Esophagus squamous epithelium (tissue), 5 donors: ENCODE measurements around the gene PRKAR1B. TPM values are rescaled to one million over a fixed set of nuclear protein-coding genes. Genes with fewer than 3 reads are reported as not detected.

Source experiments
- DNase-seq: peaks from one replicate; lab custom pipeline; 2025; lab: John Stamatoyannopoulos, UW
- H3K27ac ChIP-seq, 4 donors: fragments of 200-600 bp; sonication (generic); one replicate each; pipeline ENCODE4 v1.5.1; 2016 to 2019; ENCODE audit warnings: mild to moderate bottlenecking in 1 of 4
- H3K27me3 ChIP-seq, 4 donors: fragments of 200-600 bp; sonication (generic); 1 replicate in 3 of 4; 2 replicates in 1 of 4; pipeline versions ENCODE4 v1.5.1 to v1.6.0; 2017 to 2021; ENCODE audit warnings: antibody characterized with exemption in 1 of 4
- H3K36me3 ChIP-seq, 3 donors: fragments of 200-600 bp; sonication (generic); one replicate each; pipeline ENCODE4 v1.5.1; 2016 to 2019
- H3K4me1 ChIP-seq, 3 donors: fragments of 200-600 bp; sonication (generic); one replicate each; pipeline ENCODE4 v1.5.1; 2017 to 2019
- H3K4me3 ChIP-seq, 4 donors: fragments of 200-600 bp; sonication (generic); 1 replicate in 3 of 4; 2 replicates in 1 of 4; pipeline ENCODE4 v1.5.1; 2016 to 2019; ENCODE audit warnings: mild to moderate bottlenecking in 2 of 4, moderate library complexity in 1 of 4
- H3K9me3 ChIP-seq, 3 donors: fragments of 200-600 bp; sonication (generic); one replicate each; pipeline ENCODE4 v1.5.1; 2016 to 2019
- CTCF ChIP-seq, 6 experiments: fragments of 450-650 bp in 4 of 6; fragments of 200-600 bp in 2 of 6; sonication (generic) in 2 of 6; IDR thresholded peaks; one replicate each; pipeline ENCODE4 v1.5.1; 2016 to 2019; ENCODE audit warnings: antibody characterized with exemption in 6 of 6, mild to moderate bottlenecking in 4 of 6, moderate library complexity in 4 of 6
- POLR2A ChIP-seq, 4 donors: fragments of 450-650 bp; IDR thresholded peaks; one replicate each; pipeline ENCODE4 v1.6.1; 2017; ENCODE audit warnings: antibody characterized with exemption in 4 of 4, mild to moderate bottlenecking in 4 of 4, moderate library complexity in 3 of 4
- WGBS, 2 donors: methylation state at CpG; one replicate each; pipeline ENCODE4 v1.1.5; 2018; 5-methylcytosine and 5-hydroxymethylcytosine counted together
- intact Hi-C: fragments of 100-400 bp; cut with DNase I; formaldehyde crosslinking; loops from one replicate; pipeline ENCODE4 v1.15.0; 2022
- total RNA-seq, 4 donors: library from RNA; depleted of rRNA; stranded (reverse); fragments of >200 nt; gene quantifications; one replicate each; pipeline ENCODE4 v1.1.0, GENCODE V29; 2016
- donor health status: DM: yes; HTN: yes; CAD: no.

The PRKAR1B gene
- total RNA-seq, 4 donors from 2014 or later, result 10.2 to 13.1 (median 12.5) TPM

GRCh38 chr7:760006-760405, 32.9 kb upstream of the PRKAR1B start:
- Histone ChIP-seq H3K36me3 (peaks cover 23 to 100% (median 38%) of the 10 kb centered on the region in 3 donors), H3K27ac (no peak overlapping the region), H3K27me3 (no peaks in the 10 kb centered on the region), H3K4me1 (no peaks in the 10 kb centered on the region), H3K4me3 (no peak overlapping the region), H3K9me3 (no peaks in the 10 kb centered on the region)
- intact Hi-C loops, result no loop called here
- TF ChIP-seq POLR2A (IDR thresholded peaks at IDR 0.05) (no peak), CTCF (IDR thresholded peaks at IDR 0.05) (no peak)
- WGBS, 2 donors, result 84 to 91% methylated on average over 13 to 16 of the region's 16 CpGs
- no peak for DNase-seq

- 81 to 89% methylated on average over 5 to 8 of the region's 8 CpGs for WGBS, 2 donors
- intact Hi-C loops, result no loop called here
Observed at GRCh38 chr7:759569-759968, 32.5 kb upstream of the PRKAR1B start.

GRCh38 chr7:757741-758163, 30.7 kb upstream of the PRKAR1B start:
- 66 to 82% methylated on average over 8 to 11 of the region's 19 CpGs for WGBS, 2 donors
- H3K4me3 ChIP-seq, result no peak overlapping the region
- DNase-seq, result no peak
- no peak for TF ChIP-seq POLR2A (IDR thresholded peaks at IDR 0.05)
- TF ChIP-seq CTCF (IDR thresholded peaks at IDR 0.05), result no peak
- no peaks in the 10 kb centered on the region for H3K27me3 ChIP-seq
- H3K9me3 ChIP-seq, result no peaks in the 10 kb centered on the region
- intact Hi-C loops, result no loop called here
- no peaks in the 10 kb centered on the region for H3K4me1 ChIP-seq
- peaks cover 22 to 100% (median 24%) of the 10 kb centered on the region in 3 donors for H3K36me3 ChIP-seq
- no peak overlapping the region for H3K27ac ChIP-seq

More at GRCh38 chr7:759569-759968, 32.5 kb upstream of the PRKAR1B start:
- DNase-seq, result no peak
- H3K9me3 ChIP-seq, result no peaks in the 10 kb centered on the region
- TF ChIP-seq CTCF (IDR thresholded peaks at IDR 0.05), result no peak
- TF ChIP-seq POLR2A (IDR thresholded peaks at IDR 0.05), result no peak
- no peaks in the 10 kb centered on the region for H3K27me3 ChIP-seq
- H3K4me3 ChIP-seq, result no peak overlapping the region
- no peaks in the 10 kb centered on the region for H3K4me1 ChIP-seq
- peaks cover 25 to 100% (median 38%) of the 10 kb centered on the region in 3 donors for H3K36me3 ChIP-seq
- no peak overlapping the region for H3K27ac ChIP-seq

GRCh38 chr7:756928-757560, 30.0 kb upstream of the PRKAR1B start:
- no peaks in the 10 kb centered on the region for H3K27me3 ChIP-seq
- no peak for TF ChIP-seq CTCF (IDR thresholded peaks at IDR 0.05)
- no peak for TF ChIP-seq POLR2A (IDR thresholded peaks at IDR 0.05)
- no peaks in the 10 kb centered on the region for H3K4me1 ChIP-seq
- H3K27ac ChIP-seq, result no peak overlapping the region
- H3K9me3 ChIP-seq, result no peaks in the 10 kb centered on the region
- no peak for DNase-seq
- WGBS, 2 donors, result 76 to 100% methylated on average over 3 to 15 of the region's 35 CpGs
- H3K36me3 ChIP-seq, result peaks cover 20 to 100% (median 22%) of the 10 kb centered on the region in 3 donors
- intact Hi-C loops, result no loop called here
- no peak overlapping the region for H3K4me3 ChIP-seq

- Histone ChIP-seq H3K36me3 (peaks cover 20 to 99% (median 22%) of the 10 kb centered on the region in 3 donors), H3K27ac (no peak overlapping the region), H3K27me3 (no peaks in the 10 kb centered on the region), H3K4me3 (no peak overlapping the region), H3K9me3 (no peaks in the 10 kb centered on the region), H3K4me1 (no peaks in the 10 kb centered on the region)
- intact Hi-C loops, result no loop called here
- WGBS, 2 donors, result 88 to 91% methylated on average over 4 to 11 of the region's 30 CpGs
- TF ChIP-seq CTCF (IDR thresholded peaks at IDR 0.05) (no peak), POLR2A (IDR thresholded peaks at IDR 0.05) (no peak)
- no peak for DNase-seq
Observed at GRCh38 chr7:756231-756927, 29.3 kb upstream of the PRKAR1B start.
